WTC11 (cell line): ENCODE results near the gene PCTP. TPM values are rescaled to one million over a fixed set of nuclear protein-coding genes. Genes with fewer than 3 reads are reported as not detected.

ENCODE experiments used
- ATAC-seq: fragments of 200-7000 bp; cut with Tn5 transposase; 2 replicates; pipeline ENCODE4 v1.10.0; 2021; ENCODE audit warnings: mild to moderate bottlenecking, moderate library complexity
- CTCF ChIA-PET: fragments of 300-600 bp; sonication (Branson Sonifier 250); formaldehyde crosslinking; loops from one replicate; lab custom pipeline; 2021; ENCODE audit warnings: antibody characterized with exemption; lab: Charles Lee
- POLR2A ChIA-PET: fragments of 350-600 bp; sonication (Branson Sonifier 250); formaldehyde crosslinking; loops from one replicate; lab custom pipeline; 2021; ENCODE audit warnings: antibody characterized with exemption; lab: Charles Lee
- DNase-seq: peaks from one replicate; pipeline ENCODE4 v3.0.0; 2021; ENCODE audit warnings: low spot score
- H3K27ac Mint-ChIP-seq: 2 replicates; pipeline ENCODE4 v1.8.0; 2021; ENCODE audit warnings: mixed read lengths
- H3K27me3 Mint-ChIP-seq: 2 replicates; pipeline ENCODE4 v1.8.0; 2021; ENCODE audit warnings: low read depth, mild to moderate bottlenecking, moderate library complexity, mixed read lengths
- H3K36me3 Mint-ChIP-seq: 2 replicates; pipeline ENCODE4 v1.8.0; 2021; ENCODE audit warnings: mixed read lengths
- H3K4me1 Mint-ChIP-seq: 2 replicates; pipeline ENCODE4 v1.8.0; 2022; ENCODE audit warnings: mixed read lengths
- H3K4me3 Mint-ChIP-seq: 2 replicates; pipeline ENCODE4 v1.8.0; 2021; ENCODE audit warnings: mild to moderate bottlenecking, moderate library complexity, mixed read lengths
- H3K9me3 Mint-ChIP-seq: 2 replicates; pipeline ENCODE4 v1.8.0; 2021; ENCODE audit warnings: mixed read lengths
- ARID4B ChIP-seq: sonication (generic); formaldehyde crosslinking; IDR thresholded peaks from 2 replicates; pipeline ENCODE4 v1.8.0; 2023; ENCODE audit warnings: missing genetic modification reagents, mild to moderate bottlenecking, borderline replicate concordance
- ATF1 ChIP-seq: sonication (generic); formaldehyde crosslinking; IDR thresholded peaks from 2 replicates; pipeline ENCODE4 v1.8.1; 2023; ENCODE audit warnings: mild to moderate bottlenecking, moderate library complexity, missing genetic modification reagents
- CREM ChIP-seq: sonication (generic); formaldehyde crosslinking; IDR thresholded peaks from 2 replicates; pipeline ENCODE4 v1.8.1; 2022; ENCODE audit warnings: mild to moderate bottlenecking, missing genetic modification reagents, moderate library complexity
- FOXJ3 ChIP-seq: sonication (generic); formaldehyde crosslinking; IDR thresholded peaks from 2 replicates; pipeline ENCODE4 v1.9.0; 2021; ENCODE audit warnings: missing genetic modification reagents, mild to moderate bottlenecking, borderline replicate concordance
- FOXP1 ChIP-seq: sonication (generic); formaldehyde crosslinking; IDR thresholded peaks from 2 replicates; pipeline ENCODE4 v1.8.0; 2022; ENCODE audit warnings: missing genetic modification reagents, mild to moderate bottlenecking, moderate library complexity, borderline replicate concordance
- MYBL2 ChIP-seq: sonication (generic); formaldehyde crosslinking; IDR thresholded peaks from 2 replicates; pipeline ENCODE4 v1.8.1; 2023; ENCODE audit warnings: mild to moderate bottlenecking, moderate library complexity, missing genetic modification reagents
- NFATC4 ChIP-seq: fragments of 250-450 bp; sonication (Bioruptor Pico); IDR thresholded peaks from 2 replicates; pipeline ENCODE4 v1.9.0; 2021; ENCODE audit warnings: mild to moderate bottlenecking
- NR2C2 ChIP-seq: sonication (generic); formaldehyde crosslinking; IDR thresholded peaks from 2 replicates; pipeline ENCODE4 v1.8.0; 2022; ENCODE audit warnings: mild to moderate bottlenecking, missing genetic modification reagents
- NR3C1 ChIP-seq: sonication (generic); formaldehyde crosslinking; conservative IDR thresholded peaks from 2 replicates; pipeline ENCODE4 v1.8.1; 2023; ENCODE audit warnings: low read depth, mild to moderate bottlenecking, missing genetic modification reagents
- SMAD3 ChIP-seq: sonication (generic); formaldehyde crosslinking; IDR thresholded peaks from 2 replicates; pipeline ENCODE4 v1.8.0; 2022; ENCODE audit warnings: missing genetic modification reagents, mild to moderate bottlenecking, borderline replicate concordance
- SMAD4 ChIP-seq: sonication (generic); formaldehyde crosslinking; IDR thresholded peaks from 2 replicates; pipeline ENCODE4 v1.8.0; 2022; ENCODE audit warnings: mild to moderate bottlenecking, missing genetic modification reagents
- TP53 ChIP-seq: sonication (generic); formaldehyde crosslinking; IDR thresholded peaks from 2 replicates; pipeline ENCODE4 v1.8.1; 2023; ENCODE audit warnings: mild to moderate bottlenecking, missing genetic modification reagents
- ZNF317 ChIP-seq: sonication (generic); formaldehyde crosslinking; IDR thresholded peaks from 2 replicates; pipeline ENCODE4 v1.8.1; 2023; ENCODE audit warnings: low read depth, mild to moderate bottlenecking, moderate library complexity, missing genetic modification reagents, borderline replicate concordance
- ZNF423 ChIP-seq: fragments of 250-450 bp; sonication (Bioruptor Pico); IDR thresholded peaks from 2 replicates; pipeline ENCODE4 v2.1.2; 2022; ENCODE audit warnings: mild to moderate bottlenecking, moderate library complexity
- ZSCAN18 ChIP-seq: fragments of 250-450 bp; sonication (Bioruptor Pico); IDR thresholded peaks from 2 replicates; pipeline ENCODE4 v2.1.2; 2022; ENCODE audit warnings: mild to moderate bottlenecking, moderate library complexity
- total RNA-seq: library from RNA; stranded (reverse); gene quantifications from 3 replicates; pipeline ENCODE4 v1.2.3, GENCODE V29; 2021
- TF ChIP-seq, protein P1 (sequence below): sonication (generic); formaldehyde crosslinking; IDR thresholded peaks from 2 replicates; pipeline ENCODE4 v1.8.1; 2023; ENCODE audit warnings: mild to moderate bottlenecking, missing genetic modification reagents, moderate library complexity

PCTP gene
- total RNA-seq, 1 experiment from 2014 or later: 10.3 TPM

GRCh38 chr17:55818451-55819375, 67.9 kb downstream of the PCTP start (continued):
- TF ChIP-seq ZNF423 (no peak), ZSCAN18 (CRISPR knock-in tag) (no peak), SMAD4 (CRISPR knock-in tag) (no peak), FOXJ3 (no peak), SMAD3 (CRISPR knock-in tag) (no peak), ZNF317 (CRISPR knock-in tag) (no peak), NFATC4 (CRISPR knock-in tag) (no peak), NR3C1 (CRISPR knock-in tag) (no peak)
- TF ChIP-seq, protein P1, sequence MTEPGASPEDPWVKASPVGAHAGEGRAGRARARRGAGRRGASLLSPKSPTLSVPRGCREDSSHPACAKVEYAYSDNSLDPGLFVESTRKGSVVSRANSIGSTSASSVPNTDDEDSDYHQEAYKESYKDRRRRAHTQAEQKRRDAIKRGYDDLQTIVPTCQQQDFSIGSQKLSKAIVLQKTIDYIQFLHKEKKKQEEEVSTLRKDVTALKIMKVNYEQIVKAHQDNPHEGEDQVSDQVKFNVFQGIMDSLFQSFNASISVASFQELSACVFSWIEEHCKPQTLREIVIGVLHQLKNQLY (CRISPR knock-in tag): no peak

GRCh38 chr17:55820675-55821074, 69.8 kb downstream of the PCTP start:
- Mint-ChIP-seq H3K4me1 (no peaks in the 10 kb centered on the region), H3K27me3 (no peaks in the 10 kb centered on the region), H3K4me3 (no peak overlapping the region), H3K36me3 (no peaks in the 10 kb centered on the region), H3K27ac (no peak overlapping the region), H3K9me3 (peaks cover 8% of the 10 kb centered on the region; the same call in 1 of the 2 replicates)
- no peak for TF ChIP-seq NR2C2 (CRISPR knock-in tag)
- TF ChIP-seq ZSCAN18 (CRISPR knock-in tag): no peak
- TF ChIP-seq TP53 (CRISPR knock-in tag): no peak
- TF ChIP-seq ARID4B (CRISPR knock-in tag): no peak
- TF ChIP-seq FOXP1: no peak
- no peak for TF ChIP-seq MYBL2 (CRISPR knock-in tag)
- TF ChIP-seq CREM: no peak
- no peak for TF ChIP-seq ATF1
- ChIA-PET POLR2A (no interaction called here), CTCF (no interaction called here)
- DNase-seq (no peak), ATAC-seq (no peak)
